ENCODE results near the gene RBCK1. TPM values are rescaled to one million over a fixed set of nuclear protein-coding genes. Genes with fewer than 3 reads are reported as not detected.

RBCK1 gene
- total RNA-seq, 1 donor: 104 TPM

- no peaks in the 10 kb centered on the region for H3K79me2 ChIP-seq (ENCODE audit: insufficient read depth, low read length)
- H4K20me1 ChIP-seq (ENCODE audit: insufficient read depth, low read length): no peaks in the 10 kb centered on the region
- no peak overlapping the region for H2AFZ ChIP-seq (ENCODE audit: low read length)
- no peaks in the 10 kb centered on the region for H3K36me3 ChIP-seq (ENCODE audit: insufficient read depth, low read length)
- H3K4me3 ChIP-seq (ENCODE audit: insufficient read depth, low read length): no peak overlapping the region
- H3K4me2 ChIP-seq (ENCODE audit: insufficient read depth, low read length): no peak overlapping the region
- no peak for TF ChIP-seq CTCF (IDR thresholded peaks at IDR 0.05; ENCODE audit: extremely low read depth, low read depth, low read length)
- H3K27ac ChIP-seq (ENCODE audit: low read depth, low read length): no peak overlapping the region
- no peaks in the 10 kb centered on the region for H3K27me3 ChIP-seq (ENCODE audit: insufficient read depth, low read length)
- no peaks in the 10 kb centered on the region for H3K9me3 ChIP-seq (ENCODE audit: low read depth, low read length)
- H3K4me1 ChIP-seq (ENCODE audit: insufficient read depth, low read length): peaks cover 4% of the 10 kb centered on the region
- DNase-seq (ENCODE audit: insufficient read length, low spot score, missing footprints): no peak
Measured at GRCh38 chr20:366041-366718, 41.9 kb upstream of the RBCK1 start.

- Histone ChIP-seq H2AFZ (ENCODE audit: low read length) (no peak overlapping the region), H3K9me3 (ENCODE audit: low read depth, low read length) (no peaks in the 10 kb centered on the region), H3K4me1 (ENCODE audit: insufficient read depth, low read length) (peaks cover 7% of the 10 kb centered on the region), H3K79me2 (ENCODE audit: insufficient read depth, low read length) (no peaks in the 10 kb centered on the region), H3K27me3 (ENCODE audit: insufficient read depth, low read length) (no peaks in the 10 kb centered on the region), H3K36me3 (ENCODE audit: insufficient read depth, low read length) (no peaks in the 10 kb centered on the region), H4K20me1 (ENCODE audit: insufficient read depth, low read length) (no peaks in the 10 kb centered on the region), H3K4me2 (ENCODE audit: insufficient read depth, low read length) (no peak overlapping the region), H3K27ac (ENCODE audit: low read depth, low read length) (no peak overlapping the region), H3K4me3 (ENCODE audit: insufficient read depth, low read length) (no peak overlapping the region)
- TF ChIP-seq CTCF (IDR thresholded peaks at IDR 0.05; ENCODE audit: extremely low read depth, low read depth, low read length): no peak
- no peak for DNase-seq (ENCODE audit: insufficient read length, low spot score, missing footprints)
Measured at GRCh38 chr20:366719-367485, 41.2 kb upstream of the RBCK1 start.

- H3K36me3 ChIP-seq (ENCODE audit: insufficient read depth, low read length): no peaks in the 10 kb centered on the region
Measured at GRCh38 chr20:367486-367887, 40.6 kb upstream of the RBCK1 start.

More at GRCh38 chr20:367486-367887, 40.6 kb upstream of the RBCK1 start:
- H3K4me3 ChIP-seq (ENCODE audit: insufficient read depth, low read length): no peak overlapping the region
- H4K20me1 ChIP-seq (ENCODE audit: insufficient read depth, low read length): no peaks in the 10 kb centered on the region
- no peak overlapping the region for H3K27ac ChIP-seq (ENCODE audit: low read depth, low read length)
- H3K9me3 ChIP-seq (ENCODE audit: low read depth, low read length): no peaks in the 10 kb centered on the region
- no peak overlapping the region for H3K4me2 ChIP-seq (ENCODE audit: insufficient read depth, low read length)
- TF ChIP-seq CTCF (IDR thresholded peaks at IDR 0.05; ENCODE audit: extremely low read depth, low read depth, low read length): no peak
- no peak overlapping the region for H2AFZ ChIP-seq (ENCODE audit: low read length)
- DNase-seq (ENCODE audit: insufficient read length, low spot score, missing footprints): no peak
- peaks cover 10% of the 10 kb centered on the region for H3K4me1 ChIP-seq (ENCODE audit: insufficient read depth, low read length)
- no peaks in the 10 kb centered on the region for H3K79me2 ChIP-seq (ENCODE audit: insufficient read depth, low read length)
- no peaks in the 10 kb centered on the region for H3K27me3 ChIP-seq (ENCODE audit: insufficient read depth, low read length)
